Keratinocyte (primary cell): ENCODE results near the gene EPHA3.

Experiments used
- CTCF ChIP-seq, 3 experiments: IDR thresholded peaks in 1 of 3; conservative IDR thresholded peaks in 1 of 3; optimal IDR thresholded peaks in 1 of 3; 2 replicates in 2 of 3; 3 replicates in 1 of 3; pipeline versions ENCODE3 to v1.5.1; 2011; ENCODE audit warnings: low read length in 3 of 3, mild to moderate bottlenecking in 3 of 3, moderate library complexity in 2 of 3, control low read depth in 1 of 3, inconsistent platforms in 1 of 3; ENCODE audit not compliant: insufficient read depth in 2 of 3; ENCODE audit errors: extremely low read depth in 1 of 3
- EZH2 ChIP-seq: IDR thresholded peaks from one replicate; pipeline ENCODE4 v1.6.1; 2012; ENCODE audit warnings: inconsistent platforms, mild to moderate bottlenecking, low read length, moderate library complexity

GRCh38 chr3:89372456-89372855 is 265.0 kb downstream of the EPHA3 start:
- TF ChIP-seq CTCF (optimal IDR thresholded peaks at IDR 0.05 in 1 of 3, IDR thresholded peaks at IDR 0.05 in 1 of 3, conservative IDR thresholded peaks at IDR 0.05 in 1 of 3; ENCODE audit: extremely low read depth in 1 of 3, insufficient read depth in 2 of 3, low read length in 3 of 3) (no peak), EZH2 (no peak)
